ENCODE measurements around the gene ADAM12.
"Not testable (repeated sequence)": the region's sequence is repeated elsewhere in the genome, so short reads cannot be mapped to it uniquely, and the experiment has no call there.

The ADAM12 gene

GRCh38 chr10:126064512-126064911 is 323.8 kb downstream of the ADAM12 start:
- no peaks in the 10 kb centered on the region for H3K27me3 Mint-ChIP-seq (ENCODE audit: low read depth)
- H3K4me1 Mint-ChIP-seq (ENCODE audit: low read depth): no peaks in the 10 kb centered on the region
- DNase-seq (ENCODE audit: low spot score): no peak
- no peaks in the 10 kb centered on the region for H3K36me3 Mint-ChIP-seq (ENCODE audit: low read depth)
- H3K9me3 Mint-ChIP-seq: no peaks in the 10 kb centered on the region
- H3K4me3 Mint-ChIP-seq: no peak overlapping the region
- H3K27ac Mint-ChIP-seq: no peak overlapping the region

- Mint-ChIP-seq H3K36me3 (ENCODE audit: low read depth) (no peaks in the 10 kb centered on the region), H3K27me3 (ENCODE audit: low read depth) (peaks cover 2% of the 10 kb centered on the region)
- no peak for DNase-seq (ENCODE audit: low spot score)
Measured at GRCh38 chr10:126063353-126063791, 324.9 kb downstream of the ADAM12 start.

GRCh38 chr10:126062131-126063032 is 325.9 kb downstream of the ADAM12 start:
- DNase-seq (ENCODE audit: low spot score): no peak
- Mint-ChIP-seq H3K4me3 (no peak overlapping the region), H3K9me3 (no peaks in the 10 kb centered on the region), H3K4me1 (ENCODE audit: low read depth) (no peaks in the 10 kb centered on the region), H3K27me3 (ENCODE audit: low read depth) (peaks cover 2% of the 10 kb centered on the region), H3K27ac (no peak overlapping the region), H3K36me3 (ENCODE audit: low read depth) (no peaks in the 10 kb centered on the region)

More at GRCh38 chr10:126063353-126063791, 324.9 kb downstream of the ADAM12 start:
- Mint-ChIP-seq H3K4me1 (ENCODE audit: low read depth) (no peaks in the 10 kb centered on the region), H3K27ac (no peak overlapping the region), H3K4me3 (no peak overlapping the region), H3K9me3 (no peaks in the 10 kb centered on the region)

GRCh38 chr10:126061526-126061925 is 326.8 kb downstream of the ADAM12 start:
- H3K36me3 Mint-ChIP-seq (ENCODE audit: low read depth): no peaks in the 10 kb centered on the region
- no peaks in the 10 kb centered on the region for H3K4me1 Mint-ChIP-seq (ENCODE audit: low read depth)
- DNase-seq (ENCODE audit: low spot score): no peak
- H3K9me3 Mint-ChIP-seq: no peaks in the 10 kb centered on the region
- H3K4me3 Mint-ChIP-seq: no peak overlapping the region
- peaks cover 2% of the 10 kb centered on the region for H3K27me3 Mint-ChIP-seq (ENCODE audit: low read depth)
- H3K27ac Mint-ChIP-seq: no peak overlapping the region

GRCh38 chr10:126060261-126060931 is 327.9 kb downstream of the ADAM12 start:
- peaks cover 2% of the 10 kb centered on the region for H3K27me3 Mint-ChIP-seq (ENCODE audit: low read depth)
- H3K27ac Mint-ChIP-seq: no peak overlapping the region
- H3K36me3 Mint-ChIP-seq (ENCODE audit: low read depth): no peaks in the 10 kb centered on the region
- DNase-seq (ENCODE audit: low spot score): no peak
- H3K4me1 Mint-ChIP-seq (ENCODE audit: low read depth): no peaks in the 10 kb centered on the region
- H3K9me3 Mint-ChIP-seq: no peaks in the 10 kb centered on the region
- no peak overlapping the region for H3K4me3 Mint-ChIP-seq

- Mint-ChIP-seq H3K27me3 (ENCODE audit: low read depth) (peaks cover 2% of the 10 kb centered on the region), H3K4me3 (no peak overlapping the region)
Measured at GRCh38 chr10:126059076-126059826, 329.0 kb downstream of the ADAM12 start.

GRCh38 chr10:126058507-126058906 is 329.8 kb downstream of the ADAM12 start:
- Mint-ChIP-seq H3K4me3 (no peak overlapping the region), H3K36me3 (ENCODE audit: low read depth) (no peaks in the 10 kb centered on the region), H3K4me1 (ENCODE audit: low read depth) (no peaks in the 10 kb centered on the region), H3K27me3 (ENCODE audit: low read depth) (peaks cover 2% of the 10 kb centered on the region), H3K27ac (no peak overlapping the region), H3K9me3 (no peaks in the 10 kb centered on the region)
- DNase-seq (ENCODE audit: low spot score): no peak

More at GRCh38 chr10:126059076-126059826, 329.0 kb downstream of the ADAM12 start:
- no peaks in the 10 kb centered on the region for H3K9me3 Mint-ChIP-seq
- no peak for DNase-seq (ENCODE audit: low spot score)
- H3K36me3 Mint-ChIP-seq (ENCODE audit: low read depth): no peaks in the 10 kb centered on the region
- no peaks in the 10 kb centered on the region for H3K4me1 Mint-ChIP-seq (ENCODE audit: low read depth)
- no peak overlapping the region for H3K27ac Mint-ChIP-seq

- H3K4me3 Mint-ChIP-seq: no peak overlapping the region
- H3K27me3 Mint-ChIP-seq (ENCODE audit: low read depth): peaks cover 2% of the 10 kb centered on the region
- H3K9me3 Mint-ChIP-seq: no peaks in the 10 kb centered on the region
- H3K27ac Mint-ChIP-seq: no peak overlapping the region
- no peak for DNase-seq (ENCODE audit: low spot score)
- no peaks in the 10 kb centered on the region for H3K4me1 Mint-ChIP-seq (ENCODE audit: low read depth)
- no peaks in the 10 kb centered on the region for H3K36me3 Mint-ChIP-seq (ENCODE audit: low read depth)
Measured at GRCh38 chr10:126058104-126058503, 330.2 kb downstream of the ADAM12 start.

- Mint-ChIP-seq H3K4me1 (ENCODE audit: low read depth) (no peaks in the 10 kb centered on the region), H3K4me3 (no peak overlapping the region), H3K27me3 (ENCODE audit: low read depth) (peaks cover 2% of the 10 kb centered on the region), H3K9me3 (no peaks in the 10 kb centered on the region), H3K27ac (no peak overlapping the region), H3K36me3 (ENCODE audit: low read depth) (no peaks in the 10 kb centered on the region)
- no peak for DNase-seq (ENCODE audit: low spot score)
Measured at GRCh38 chr10:126057494-126057893, 330.8 kb downstream of the ADAM12 start.

GRCh38 chr10:126054191-126054590 is 334.1 kb downstream of the ADAM12 start:
- Mint-ChIP-seq H3K27ac (no peak overlapping the region), H3K4me1 (ENCODE audit: low read depth) (no peaks in the 10 kb centered on the region), H3K36me3 (ENCODE audit: low read depth) (no peaks in the 10 kb centered on the region), H3K4me3 (no peak overlapping the region), H3K27me3 (ENCODE audit: low read depth) (peaks cover 1% of the 10 kb centered on the region), H3K9me3 (no peaks in the 10 kb centered on the region)
- DNase-seq (ENCODE audit: low spot score): no peak

GRCh38 chr10:126052171-126052570 is 336.1 kb downstream of the ADAM12 start:
- Mint-ChIP-seq H3K4me1 (ENCODE audit: low read depth) (no peaks in the 10 kb centered on the region), H3K27ac (no peak overlapping the region)
- no peak for DNase-seq (ENCODE audit: low spot score)

GRCh38 chr10:126049759-126050700 is 338.2 kb downstream of the ADAM12 start:
- Mint-ChIP-seq H3K4me1 (ENCODE audit: low read depth) (no peaks in the 10 kb centered on the region), H3K4me3 (no peak overlapping the region), H3K9me3 (no peaks in the 10 kb centered on the region), H3K27me3 (ENCODE audit: low read depth) (no peaks in the 10 kb centered on the region), H3K36me3 (ENCODE audit: low read depth) (no peaks in the 10 kb centered on the region), H3K27ac (no peak overlapping the region)
- DNase-seq (ENCODE audit: low spot score): no peak

More at GRCh38 chr10:126052171-126052570, 336.1 kb downstream of the ADAM12 start:
- Mint-ChIP-seq H3K4me3 (no peak overlapping the region), H3K27me3 (ENCODE audit: low read depth) (no peaks in the 10 kb centered on the region), H3K36me3 (ENCODE audit: low read depth) (no peaks in the 10 kb centered on the region), H3K9me3 (no peaks in the 10 kb centered on the region)

GRCh38 chr10:126047749-126048148 is 340.5 kb downstream of the ADAM12 start:
- not testable (repeated sequence) for DNase-seq (ENCODE audit: low spot score); H3K27ac Mint-ChIP-seq; H3K27me3 Mint-ChIP-seq (ENCODE audit: low read depth); H3K9me3 Mint-ChIP-seq; H3K4me1 Mint-ChIP-seq (ENCODE audit: low read depth); H3K36me3 Mint-ChIP-seq (ENCODE audit: low read depth); H3K4me3 Mint-ChIP-seq
